Thyroid gland (tissue), 4 donors: Measurements from ENCODE around the gene SGTB. TPM values are rescaled to one million over a fixed set of nuclear protein-coding genes. Genes with fewer than 3 reads are reported as not detected.
A peak's percentile ranks its signal among the peaks of the same experiment; 100 is the strongest.

Experiments
- DNase-seq, 2 donors: peaks; one replicate each; pipeline ENCODE4 v3.0.0-alpha.2; 2019
- H3K27ac ChIP-seq, 3 donors: fragments of 200-600 bp; sonication (generic); 1 replicate in 2 of 3; 2 replicates in 1 of 3; pipeline ENCODE4 v1.5.1; 2016 to 2019; ENCODE audit warnings: mild to moderate bottlenecking in 1 of 3, moderate library complexity in 1 of 3
- H3K27me3 ChIP-seq: fragments of 200-600 bp; sonication (generic); one replicate; pipeline ENCODE4 v1.5.1; 2019
- H3K36me3 ChIP-seq, 2 donors: fragments of 200-600 bp; sonication (generic); one replicate each; pipeline ENCODE4 v1.5.1; 2016 to 2019
- H3K4me1 ChIP-seq, 2 donors: fragments of 200-600 bp; sonication (generic); one replicate each; pipeline ENCODE4 v1.5.1; 2017 to 2019
- H3K4me3 ChIP-seq, 3 donors: fragments of 200-600 bp; sonication (generic); replicated peaks in 1 of 3; 1 replicate in 2 of 3; 2 replicates in 1 of 3; pipeline ENCODE4 v1.5.1; 2016; ENCODE audit warnings: mild to moderate bottlenecking in 1 of 3
- H3K9me3 ChIP-seq: fragments of 200-600 bp; sonication (generic); one replicate; pipeline ENCODE4 v1.5.1; 2017
- CTCF ChIP-seq, 6 experiments: fragments of 200-600 bp in 3 of 6; fragments of 450-650 bp in 3 of 6; sonication (generic) in 3 of 6; IDR thresholded peaks; one replicate each; pipeline ENCODE4 v1.5.1; 2016 to 2019; ENCODE audit warnings: antibody characterized with exemption in 6 of 6, mild to moderate bottlenecking in 2 of 6, inconsistent platforms in 1 of 6, moderate library complexity in 1 of 6
- POLR2A ChIP-seq, 2 donors: fragments of 450-650 bp; IDR thresholded peaks; one replicate each; pipeline ENCODE4 v1.6.1; 2017; ENCODE audit warnings: antibody characterized with exemption in 2 of 2, mild to moderate bottlenecking in 2 of 2, moderate library complexity in 1 of 2
- WGBS, 2 donors: methylation state at CpG; one replicate each; pipeline ENCODE4 v1.1.5; 2017; 5-methylcytosine and 5-hydroxymethylcytosine counted together
- intact Hi-C: fragments of 100-400 bp; cut with DNase I; formaldehyde crosslinking; loops from one replicate; pipeline ENCODE4 v1.15.1; 2023
- total RNA-seq, 4 donors: library from RNA; depleted of rRNA; stranded (reverse); fragments of >200 nt; gene quantifications; one replicate each; pipeline ENCODE4 v1.2.3, GENCODE V29; 2016

SGTB gene
- 10 to 100 TPM in 1 of 4 donors, 1 to 10 TPM in 3; 5.0 to 12.0 (median 6.3) TPM for total RNA-seq

- TF ChIP-seq POLR2A (IDR thresholded peaks at IDR 0.05) (peak; percentile 10 to 74), CTCF (IDR thresholded peaks at IDR 0.05) (no peak)
- intact Hi-C loops, result no loop called here
- Histone ChIP-seq H3K4me1 (peaks cover 3 to 5% of the 10 kb centered on the region in 2 donors), H3K36me3 (no peaks in the 10 kb centered on the region), H3K9me3 (no peaks in the 10 kb centered on the region), H3K4me3 (peak within 1 kb of the TSS; percentile 90 to 92 (median 90)), H3K27me3 (no peaks in the 10 kb centered on the region), H3K27ac (peak within 1 kb of the TSS; percentile 34 to 77 (median 72))
- DNase-seq, result peak; percentile 82 to 83
- 1 to 2% methylated on average over 22 to 30 of the region's 92 CpGs for WGBS, 2 donors
Observed at GRCh38 chr5:65721720-65722574, at the start of gene SGTB, which contains the start of gene NLN. SGTB (minus strand) TSS chr5:65722109; CDS start chr5:65720807, 1,302 bp downstream. NLN (plus strand) TSS chr5:65722205; CDS start chr5:65722374, 169 bp downstream.

GRCh38 chr5:65771266-65771665, 49.4 kb upstream of the SGTB start:
- no peak for TF ChIP-seq CTCF (IDR thresholded peaks at IDR 0.05)
- no peak for TF ChIP-seq POLR2A (IDR thresholded peaks at IDR 0.05)
- intact Hi-C loops, result no loop called here
- no peaks in the 10 kb centered on the region for H3K9me3 ChIP-seq
- no peaks in the 10 kb centered on the region for H3K27me3 ChIP-seq
- WGBS, 2 donors, result 92 to 95% methylated on average over 2 of the region's 2 CpGs
- peaks cover 7 to 10% of the 10 kb centered on the region in 2 donors for H3K4me1 ChIP-seq
- DNase-seq, result no peak
- H3K27ac ChIP-seq, result no peak overlapping the region
- no peak overlapping the region for H3K4me3 ChIP-seq
- no peaks in the 10 kb centered on the region for H3K36me3 ChIP-seq

GRCh38 chr5:65769539-65769938, 47.6 kb upstream of the SGTB start:
- TF ChIP-seq POLR2A (IDR thresholded peaks at IDR 0.05) (no peak), CTCF (IDR thresholded peaks at IDR 0.05) (no peak)
- H3K9me3 ChIP-seq, result no peaks in the 10 kb centered on the region
- H3K36me3 ChIP-seq, result no peaks in the 10 kb centered on the region
- no peak overlapping the region for H3K27ac ChIP-seq
- intact Hi-C loops, result no loop called here
- H3K4me1 ChIP-seq, result peaks cover 3 to 6% of the 10 kb centered on the region in 2 donors
- no peak overlapping the region for H3K4me3 ChIP-seq
- 62% methylated on average over 1 of the region's 1 CpG for WGBS, 2 donors
- no peak for DNase-seq
- no peaks in the 10 kb centered on the region for H3K27me3 ChIP-seq

- Histone ChIP-seq H3K9me3 (no peaks in the 10 kb centered on the region), H3K27me3 (no peaks in the 10 kb centered on the region), H3K4me1 (no peaks in the 10 kb centered on the region), H3K27ac (no peak overlapping the region), H3K36me3 (no peaks in the 10 kb centered on the region), H3K4me3 (no peak overlapping the region)
- no peak for DNase-seq
- WGBS, 2 donors, result 98 to 99% methylated on average over 7 of the region's 7 CpGs
- TF ChIP-seq POLR2A (IDR thresholded peaks at IDR 0.05) (no peak), CTCF (IDR thresholded peaks at IDR 0.05) (no peak)
- intact Hi-C loops, result no loop called here
Observed at GRCh38 chr5:65768723-65769346, 46.9 kb upstream of the SGTB start.

- no peak for TF ChIP-seq CTCF (IDR thresholded peaks at IDR 0.05)
- TF ChIP-seq POLR2A (IDR thresholded peaks at IDR 0.05), result no peak
- no peak overlapping the region for H3K4me3 ChIP-seq
- H3K9me3 ChIP-seq, result no peaks in the 10 kb centered on the region
- H3K27me3 ChIP-seq, result no peaks in the 10 kb centered on the region
- intact Hi-C loops, result no loop called here
- no peaks in the 10 kb centered on the region for H3K4me1 ChIP-seq
- H3K36me3 ChIP-seq, result no peaks in the 10 kb centered on the region
- no peak overlapping the region for H3K27ac ChIP-seq
- DNase-seq, result no peak
- WGBS, 2 donors, result 96 to 97% methylated on average over 1 of the region's 1 CpG
Observed at GRCh38 chr5:65767565-65767964, 45.7 kb upstream of the SGTB start.
